ENCODE measurements around the gene SPRR2D.

GRCh38 chr1:153030895-153031294 lies 10.0 kb downstream of the SPRR2D start, which contains the start of gene SPRR1B:
- no peak for TF ChIP-seq CTCF (optimal IDR thresholded peaks at IDR 0.05 in 1 of 3, IDR thresholded peaks at IDR 0.05 in 1 of 3, conservative IDR thresholded peaks at IDR 0.05 in 1 of 3; ENCODE audit: extremely low read depth in 1 of 3, insufficient read depth in 2 of 3, low read length in 3 of 3)
- no peak for TF ChIP-seq EZH2 (IDR thresholded peaks at IDR 0.05; ENCODE audit: low read length)
